GM12873 (cell line): Measurements from ENCODE around the gene PLS3.
A peak's percentile ranks its signal among the peaks of the same experiment; 100 is the strongest.

Source experiments
- CTCF ChIP-seq: IDR thresholded peaks from 2 replicates; pipeline ENCODE4 v1.5.1; 2012; ENCODE audit warnings: low read depth, mild to moderate bottlenecking, moderate library complexity, low read length, control low read depth; ENCODE audit not compliant: insufficient read depth; ENCODE audit errors: missing control alignments

PLS3 gene

GRCh38 chrX:115642895-115643530, 82.0 kb downstream of the PLS3 start:
- peak; percentile 77 for TF ChIP-seq CTCF

GRCh38 chrX:115649461-115650063, 88.6 kb downstream of the PLS3 start:
- no peak for TF ChIP-seq CTCF

- TF ChIP-seq CTCF = no peak
Measured at GRCh38 chrX:115650449-115650848, 89.5 kb downstream of the PLS3 start.

- TF ChIP-seq CTCF = peak; percentile 81
Measured at GRCh38 chrX:115650916-115651315, 89.9 kb downstream of the PLS3 start.

GRCh38 chrX:115652221-115652620, 91.2 kb downstream of the PLS3 start:
- TF ChIP-seq CTCF = no peak

GRCh38 chrX:115665122-115665521, 104.1 kb downstream of the PLS3 start:
- TF ChIP-seq CTCF = no peak

GRCh38 chrX:115679460-115679859, 118.5 kb downstream of the PLS3 start:
- peak; percentile 35 for TF ChIP-seq CTCF
